Fibroblast of skin of left biceps (primary cell): Measurements from ENCODE around the gene SSU72.
"Not testable (repeated sequence)": the region's sequence is repeated elsewhere in the genome, so short reads cannot be mapped to it uniquely, and the experiment has no call there.

Source experiments
- DNase-seq, 2 experiments: peaks; one replicate each; pipeline ENCODE4 v3.0.0-alpha.2; 2013; ENCODE audit warnings: low read depth in 2 of 2

SSU72 gene

DNA sequence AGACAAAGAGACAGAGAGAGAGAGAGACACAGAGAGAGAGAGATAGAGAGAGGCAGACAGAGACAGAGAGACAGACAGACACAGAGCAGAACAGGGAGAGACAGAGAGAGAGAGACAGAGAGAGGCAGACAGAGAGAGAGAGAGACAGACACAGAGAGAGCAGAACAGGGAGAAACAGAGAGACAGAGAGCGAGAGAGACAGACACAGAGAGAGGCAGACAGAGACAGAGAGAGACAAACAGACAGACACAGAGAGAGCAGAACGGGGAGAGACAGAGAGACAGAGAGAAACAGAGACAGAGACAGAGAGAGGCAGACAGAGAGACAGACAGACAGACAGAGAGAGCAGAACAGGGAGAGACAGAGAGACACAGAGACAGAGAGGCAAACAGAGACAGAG lies 20.7 kb upstream of the SSU72 start:
- not testable (repeated sequence) for DNase-seq

DNA sequence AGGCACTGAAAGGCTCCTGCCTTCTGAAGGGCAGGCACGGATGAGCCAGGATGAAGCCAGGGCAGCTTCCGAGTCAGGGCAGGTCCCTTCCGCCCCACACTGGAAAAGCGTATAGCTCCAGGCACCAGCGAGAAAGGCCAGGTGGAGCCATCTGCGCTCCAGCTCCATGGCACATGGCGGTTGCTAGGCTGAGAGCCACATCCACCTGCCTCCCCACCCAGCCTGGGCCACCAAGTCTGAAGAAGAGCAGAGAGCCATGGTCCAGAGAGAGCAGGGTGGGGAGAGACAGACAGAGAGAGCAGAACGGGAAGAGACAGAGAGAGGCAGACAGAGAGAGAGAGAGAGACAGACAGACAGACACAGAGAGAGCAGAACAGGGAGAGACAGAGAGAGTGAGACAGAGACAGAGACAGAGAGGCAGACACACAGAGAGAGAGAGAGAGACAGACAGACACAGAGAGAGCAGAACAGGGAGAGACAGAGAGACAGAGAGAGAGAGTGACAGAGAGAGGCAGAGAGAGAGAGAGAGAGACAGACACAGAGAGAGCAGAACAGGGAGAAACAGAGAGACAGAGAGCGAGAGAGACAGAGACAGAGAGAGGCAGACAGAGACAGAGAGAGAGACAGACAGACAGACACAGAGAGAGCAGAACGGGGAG lies 20.1 kb upstream of the SSU72 start:
- DNase-seq = no peak

DNA sequence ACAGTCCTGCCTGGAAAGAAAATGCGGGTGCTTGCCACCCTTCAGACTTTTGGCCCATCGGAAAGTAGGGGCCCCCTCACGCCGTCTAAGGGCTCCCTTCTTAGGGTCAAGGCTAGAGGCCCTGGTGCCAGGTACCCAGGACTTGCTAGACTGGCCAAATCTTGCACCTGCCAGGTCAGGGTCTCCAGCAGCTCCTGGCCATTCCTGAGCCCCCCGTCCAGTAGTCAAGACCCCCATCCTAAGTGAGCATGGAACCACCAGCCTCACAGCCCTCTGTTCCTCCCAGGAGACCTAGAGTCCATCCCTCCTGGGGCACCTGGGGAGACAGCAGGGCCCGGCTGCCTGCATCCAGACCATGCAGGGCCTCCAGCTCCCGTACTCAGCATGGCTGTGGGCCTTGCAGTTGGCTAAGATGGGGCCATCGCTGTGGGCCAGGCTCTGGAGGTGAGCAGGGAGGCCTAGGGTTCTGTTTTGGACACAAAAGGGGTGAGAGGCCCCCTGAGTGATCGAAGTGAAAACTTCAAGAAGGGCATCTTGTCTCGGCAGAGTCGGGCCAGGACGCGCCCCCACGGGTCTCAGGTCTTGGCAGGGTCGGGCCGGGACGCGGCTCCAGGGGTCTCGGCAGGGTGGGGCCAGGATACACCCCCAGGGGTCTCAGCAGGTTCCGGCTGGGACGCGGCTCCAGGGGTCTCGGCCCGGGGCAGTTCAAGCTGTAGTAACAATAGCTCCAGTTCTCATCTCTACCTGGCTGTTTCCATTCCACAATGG lies 19.4 kb upstream of the SSU72 start:
- DNase-seq = no peak

DNA sequence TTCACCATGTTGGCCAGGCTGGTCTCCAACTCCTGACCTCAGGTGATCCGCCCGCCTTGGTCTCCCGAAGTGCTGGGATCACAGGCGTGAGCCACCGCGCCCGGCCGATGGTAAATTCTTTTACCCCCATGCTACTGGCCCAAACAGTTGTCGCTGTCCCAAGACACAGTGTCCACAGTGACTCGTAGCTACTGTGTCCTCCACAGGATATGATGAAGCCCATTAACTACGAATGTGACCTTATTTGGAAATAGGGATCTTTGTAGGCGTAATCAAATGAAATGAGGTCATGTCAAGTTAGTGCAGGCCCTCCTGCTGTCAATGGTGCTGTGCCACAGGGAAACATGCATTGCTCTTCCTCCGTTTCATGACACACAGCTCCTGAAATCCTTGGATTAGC lies 16.8 kb upstream of the SSU72 start:
- no peak for DNase-seq

DNA sequence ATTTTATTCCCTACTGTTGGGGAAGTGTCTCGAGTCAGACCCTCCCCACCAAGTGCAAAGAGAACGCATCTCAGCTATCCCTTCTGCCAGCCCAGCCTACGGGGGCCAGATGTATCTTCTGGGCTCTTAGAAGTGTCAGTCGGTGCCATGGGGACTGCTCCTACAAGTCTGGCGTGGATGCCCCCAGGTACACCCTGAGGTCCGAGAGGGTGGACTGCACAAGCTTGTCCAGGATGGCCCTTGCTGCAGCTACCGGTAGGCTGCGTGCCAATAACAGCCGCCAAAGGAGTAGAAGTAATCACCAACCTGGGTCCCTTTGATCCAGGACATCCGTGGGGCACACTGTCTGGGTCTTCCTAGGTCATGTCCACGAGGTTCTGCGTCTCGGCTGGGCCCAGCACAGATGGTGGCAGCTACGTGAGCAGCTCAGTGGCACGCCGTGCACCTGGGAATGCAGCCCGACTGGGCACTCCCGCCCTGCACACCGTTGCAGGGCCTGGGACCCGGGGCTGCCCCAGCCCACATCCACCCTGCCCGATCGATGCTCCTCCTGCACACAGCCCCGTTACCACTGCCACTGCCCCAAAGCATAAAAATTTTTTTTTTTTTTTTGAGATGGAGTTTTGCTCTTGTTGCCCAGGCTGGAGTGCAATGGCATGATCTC lies 8.8 kb upstream of the SSU72 start:
- DNase-seq = no peak

DNA sequence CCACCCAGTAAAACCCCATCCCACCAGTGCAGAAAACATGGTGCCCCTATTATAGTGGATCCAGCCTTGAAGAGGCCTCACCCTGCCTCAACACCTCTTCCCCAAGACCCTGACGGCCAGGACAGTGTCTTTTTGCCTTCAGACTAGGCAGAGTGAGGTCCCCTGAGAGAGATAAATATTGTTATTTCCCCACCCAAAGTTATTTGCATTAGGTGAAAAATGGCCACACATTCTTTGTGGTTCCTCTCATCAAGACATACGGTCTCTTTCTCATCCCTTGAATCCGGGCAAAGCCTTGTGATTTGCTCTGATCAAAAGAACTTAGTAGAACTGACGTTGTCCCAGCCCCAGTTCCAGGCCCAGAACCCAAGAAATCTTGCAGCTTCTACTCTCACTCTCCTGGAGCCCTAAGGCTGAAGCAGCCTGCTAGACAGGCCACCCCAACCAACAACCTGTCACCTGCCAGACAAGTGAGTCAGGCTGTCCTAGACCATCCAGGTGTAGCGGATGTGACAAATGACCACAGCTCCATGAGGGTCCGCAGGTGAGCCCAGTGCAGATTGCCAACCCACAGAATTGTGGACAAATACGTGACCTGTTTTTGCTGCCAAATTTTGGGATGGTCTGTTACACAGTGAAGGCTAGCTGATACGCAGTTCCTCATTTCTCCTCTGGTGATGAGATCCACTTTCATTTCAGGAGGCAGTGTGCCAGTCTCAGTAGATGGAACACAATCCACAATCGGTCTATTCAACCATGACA lies 8.1 kb upstream of the SSU72 start:
- no peak for DNase-seq

DNA sequence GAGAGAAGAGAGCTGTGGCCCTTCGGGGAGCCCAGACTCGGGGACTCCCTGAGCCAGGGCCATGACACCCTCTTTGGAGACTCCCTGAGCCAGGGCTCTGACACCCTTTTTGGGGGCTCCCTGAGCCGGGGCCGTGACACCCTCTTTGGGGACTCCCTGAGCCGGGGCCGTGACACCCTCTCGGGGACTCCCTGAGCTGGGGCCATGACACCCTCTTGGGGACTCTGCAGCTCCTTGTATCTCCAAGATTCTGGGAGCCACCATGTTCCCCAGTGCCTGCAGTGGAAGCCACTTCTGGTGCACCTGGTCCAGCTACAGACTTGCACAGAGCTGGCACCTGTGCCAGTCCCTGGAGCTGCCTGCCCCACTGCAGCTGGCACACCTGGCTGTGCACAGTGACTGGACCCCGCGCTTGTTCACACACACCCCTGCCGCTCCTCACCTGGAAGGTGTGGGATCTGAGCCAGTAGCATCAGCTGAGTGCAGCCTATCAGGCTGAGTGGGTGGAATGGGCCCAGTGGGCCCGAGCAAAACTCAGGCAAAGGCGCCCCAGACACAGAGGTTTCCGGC lies 3.8 kb upstream of the SSU72 start:
- DNase-seq = no peak

DNA sequence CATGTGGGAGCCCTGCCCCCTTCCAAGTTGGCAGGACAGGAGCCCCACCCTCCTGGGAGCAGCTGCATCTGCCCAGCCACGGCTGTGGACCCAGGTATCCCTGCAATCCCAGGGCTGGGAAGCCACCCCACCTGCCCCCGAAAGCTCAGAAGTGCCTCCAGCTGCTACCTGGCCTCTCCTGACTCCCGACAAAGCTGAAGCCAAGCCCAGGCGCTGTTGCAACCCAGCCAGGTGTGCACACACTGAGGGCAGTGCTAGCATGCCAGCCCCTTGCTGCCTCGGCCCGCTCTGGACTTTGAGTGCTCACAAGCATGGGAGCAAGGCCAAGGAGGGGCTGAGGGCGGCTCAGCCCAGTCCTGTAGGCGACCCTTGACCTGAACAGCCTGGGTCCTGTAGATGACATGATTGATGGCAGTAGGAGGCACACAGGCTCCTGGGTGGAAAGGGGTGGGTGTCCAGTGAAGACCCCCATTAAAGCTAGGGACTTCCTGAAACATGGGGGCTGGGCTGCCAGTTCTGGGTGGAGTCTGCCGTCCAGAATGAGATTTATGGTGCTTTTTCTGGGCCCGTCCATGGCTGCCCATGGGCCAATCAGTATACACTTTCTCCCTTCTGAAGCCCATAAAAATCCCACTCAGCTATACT lies 2.8 kb upstream of the SSU72 start:
- DNase-seq = no peak

DNA sequence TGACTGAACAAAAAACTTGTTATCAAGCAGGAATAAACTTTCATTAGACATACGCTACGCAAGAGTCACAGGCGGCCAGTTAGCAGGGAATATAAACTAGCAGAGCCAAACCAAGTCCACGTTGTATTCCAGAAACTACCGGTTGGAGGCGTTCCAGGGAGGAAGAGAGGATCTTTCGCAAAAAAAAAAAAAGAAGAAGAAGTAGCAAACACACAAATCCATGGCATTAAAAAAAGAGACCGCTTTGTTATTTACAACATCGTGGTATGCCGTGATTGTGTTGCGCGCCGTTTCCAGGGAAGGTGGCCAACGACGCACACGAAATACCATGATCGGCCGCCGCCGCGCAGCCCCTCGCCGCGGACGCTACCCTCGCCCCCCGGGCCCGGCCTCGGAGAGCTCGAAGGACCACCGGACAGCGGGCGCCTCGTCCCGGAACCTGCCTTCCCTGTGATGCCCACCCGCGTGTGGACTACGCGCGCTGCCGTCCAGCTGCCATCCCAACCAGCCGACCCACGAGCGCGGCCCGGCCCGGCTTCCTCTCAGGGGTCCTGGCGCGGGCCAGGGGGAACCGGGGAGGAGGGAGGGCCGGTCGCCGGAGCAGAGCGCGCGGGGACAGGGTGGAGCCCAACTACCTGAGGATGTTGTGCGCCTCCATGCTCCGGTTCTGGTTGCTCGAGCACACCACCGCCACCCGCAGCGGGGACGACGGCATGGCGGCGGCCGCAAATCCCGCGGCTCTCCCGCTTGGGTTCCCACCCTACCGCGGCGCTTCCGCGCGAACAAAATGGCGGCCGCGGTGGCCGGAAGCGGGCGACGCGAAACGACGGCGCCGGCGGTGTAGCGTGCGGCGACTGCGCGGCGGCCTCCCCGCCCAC lies 581 bp downstream of the SSU72 start:
- DNase-seq = peak in 1 of 2 experiments; percentile 34

DNA sequence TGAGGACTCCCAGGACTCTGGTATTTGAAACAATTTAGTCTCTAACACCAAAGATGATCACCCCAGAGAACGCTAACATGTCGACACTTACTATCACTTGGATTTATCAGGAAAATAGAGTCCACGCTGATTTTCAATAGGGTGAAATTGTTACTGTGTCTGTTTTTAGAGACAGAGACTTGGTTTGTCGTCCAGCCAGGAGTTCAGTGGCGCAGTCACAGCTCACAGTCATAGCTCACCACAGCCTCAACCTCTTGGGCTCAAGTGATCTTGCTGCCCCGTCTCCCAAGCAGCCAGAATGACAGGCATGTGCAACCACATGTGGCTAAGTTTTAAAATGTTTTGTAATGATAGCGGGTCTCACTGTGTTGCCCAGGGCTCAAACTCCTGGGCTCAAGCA lies 5.3 kb downstream of the SSU72 start:
- no peak for DNase-seq

DNA sequence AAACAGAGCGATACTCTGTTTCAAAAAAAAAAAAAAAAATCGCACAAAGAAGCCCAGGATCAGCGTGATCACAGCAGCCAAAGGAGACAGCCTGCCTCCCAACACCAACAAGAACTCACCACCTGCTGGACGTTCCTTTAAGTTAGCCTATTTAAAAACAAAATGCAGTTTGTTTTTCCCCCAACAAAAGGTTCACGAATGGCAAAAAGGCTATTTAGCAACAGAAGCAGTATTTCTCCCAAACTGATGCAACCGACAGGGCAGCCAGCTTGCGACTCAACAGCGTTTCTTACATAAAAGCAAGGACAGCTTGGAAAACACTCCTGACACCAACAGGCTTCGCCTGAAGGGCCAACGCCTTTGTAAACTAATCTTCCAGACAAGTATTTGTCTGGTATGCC lies 6.8 kb downstream of the SSU72 start:
- DNase-seq = no peak

DNA sequence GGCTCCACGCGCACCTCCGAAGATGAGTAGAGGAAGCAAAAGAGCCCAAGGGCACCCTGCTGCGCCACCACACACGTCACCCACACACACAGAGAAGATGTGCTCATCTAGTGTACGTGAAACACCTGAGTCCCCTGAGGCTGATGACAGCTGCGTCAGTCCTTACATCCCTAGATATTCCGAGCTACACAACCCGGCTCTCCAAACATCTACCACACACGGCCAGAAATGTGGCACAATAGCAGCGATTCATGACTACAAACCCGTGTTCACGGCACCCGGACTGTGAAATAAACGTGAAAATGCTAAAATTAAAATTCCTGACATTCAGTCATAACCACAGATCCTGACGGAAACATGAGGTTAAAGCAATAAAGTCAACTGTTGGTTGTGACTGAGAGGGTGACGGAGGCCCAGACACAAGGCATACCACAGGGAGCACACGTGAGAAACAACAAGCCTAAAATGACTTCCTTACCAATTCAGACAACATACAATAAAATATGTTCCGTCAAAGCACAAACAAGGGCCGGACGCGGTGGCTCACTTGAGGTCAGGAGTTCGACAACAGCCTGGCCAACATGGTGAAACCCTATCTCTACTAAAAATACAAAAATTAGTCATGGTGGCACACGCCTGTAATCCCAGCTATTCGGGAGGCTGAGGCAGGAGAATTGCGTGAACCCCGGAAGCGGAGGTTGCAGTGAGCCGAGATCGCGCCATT lies 7.3 kb downstream of the SSU72 start:
- no peak for DNase-seq

DNA sequence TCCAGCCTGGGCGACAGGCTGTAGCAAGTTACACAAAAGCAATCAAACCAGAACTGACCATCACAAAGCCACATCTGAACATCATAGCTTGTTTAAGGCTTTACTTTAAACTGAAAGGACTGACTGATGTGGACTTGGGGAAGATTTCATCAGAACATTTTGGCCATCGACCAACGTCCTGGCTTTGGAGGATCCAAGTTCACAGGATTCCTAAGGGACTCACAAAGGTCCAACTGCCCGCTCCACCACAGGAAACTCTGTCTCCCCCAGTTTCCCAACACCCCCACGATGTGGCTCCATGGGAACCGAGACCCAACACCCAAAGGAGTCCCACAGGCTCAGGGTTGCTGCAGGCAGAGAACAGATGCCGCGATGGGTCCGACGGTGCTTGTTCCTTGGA lies 9.3 kb downstream of the SSU72 start:
- DNase-seq = no peak

DNA sequence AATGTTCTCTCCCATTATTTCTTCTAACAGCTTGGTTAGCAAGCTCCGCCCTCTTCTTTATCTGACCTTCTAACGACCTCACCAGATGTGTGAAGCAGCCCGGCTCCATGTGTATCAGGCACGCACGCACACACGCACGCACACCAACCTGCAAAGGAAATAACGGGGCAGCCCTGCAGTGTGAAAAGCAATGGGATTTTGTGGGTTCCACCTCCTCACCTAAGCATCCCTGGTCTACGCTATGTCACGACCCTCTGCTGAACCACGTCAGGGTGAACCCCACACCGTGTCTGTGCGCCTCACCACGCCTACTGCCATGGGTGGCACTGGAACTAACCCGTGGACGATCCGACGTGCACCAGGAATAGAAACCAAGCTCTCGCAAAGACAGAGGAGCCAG lies 10.4 kb downstream of the SSU72 start:
- DNase-seq = no peak

DNA sequence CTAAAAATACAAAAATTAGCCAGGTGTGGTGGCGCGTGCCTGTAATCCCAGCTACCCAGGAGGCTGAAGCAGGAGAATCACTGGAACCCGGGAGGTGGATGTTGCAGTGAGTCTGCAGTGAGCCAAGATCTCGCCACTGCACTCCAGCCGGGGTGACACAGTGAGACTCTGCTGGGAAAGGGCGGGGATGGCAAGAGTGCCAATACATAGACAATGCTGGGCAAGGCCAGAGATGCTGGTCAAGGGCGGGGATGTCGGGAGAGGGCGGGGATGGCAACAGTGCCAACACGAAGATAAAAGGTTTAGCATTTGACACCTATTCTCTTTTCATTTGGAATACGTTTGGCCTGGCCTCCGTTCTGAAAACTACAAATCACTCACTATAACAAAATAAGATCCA lies 11.0 kb downstream of the SSU72 start:
- no peak for DNase-seq

DNA sequence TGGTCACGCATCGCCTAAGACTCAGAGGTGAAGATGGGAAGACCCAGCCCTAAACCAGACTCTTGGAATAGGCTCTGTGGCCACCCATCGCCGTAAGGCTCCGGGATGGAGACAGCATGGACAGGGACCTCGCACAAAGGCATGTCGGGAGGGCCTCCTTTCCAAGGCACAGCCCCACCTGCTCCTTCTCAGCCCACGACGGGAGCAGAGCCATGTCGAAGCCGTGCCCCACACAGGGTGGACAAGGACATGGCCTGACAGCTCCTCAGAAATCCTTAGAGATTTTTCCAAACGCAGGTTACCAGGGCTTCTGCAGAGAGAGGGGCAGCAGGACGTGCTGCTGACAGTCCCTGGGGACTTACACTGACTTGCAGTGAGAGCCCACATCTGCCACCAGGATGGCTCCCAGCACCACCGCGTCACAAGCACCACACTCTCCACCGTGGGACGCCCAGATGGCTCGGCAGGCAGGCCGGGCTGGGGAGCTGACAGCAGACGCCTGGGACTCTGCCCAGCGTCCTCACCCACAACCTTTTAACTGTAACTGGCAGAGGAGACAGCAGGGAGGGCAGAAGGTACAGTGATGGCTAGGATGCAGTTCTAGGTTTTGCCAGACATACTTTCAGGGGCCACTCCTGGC lies 12.0 kb downstream of the SSU72 start:
- no peak for DNase-seq

DNA sequence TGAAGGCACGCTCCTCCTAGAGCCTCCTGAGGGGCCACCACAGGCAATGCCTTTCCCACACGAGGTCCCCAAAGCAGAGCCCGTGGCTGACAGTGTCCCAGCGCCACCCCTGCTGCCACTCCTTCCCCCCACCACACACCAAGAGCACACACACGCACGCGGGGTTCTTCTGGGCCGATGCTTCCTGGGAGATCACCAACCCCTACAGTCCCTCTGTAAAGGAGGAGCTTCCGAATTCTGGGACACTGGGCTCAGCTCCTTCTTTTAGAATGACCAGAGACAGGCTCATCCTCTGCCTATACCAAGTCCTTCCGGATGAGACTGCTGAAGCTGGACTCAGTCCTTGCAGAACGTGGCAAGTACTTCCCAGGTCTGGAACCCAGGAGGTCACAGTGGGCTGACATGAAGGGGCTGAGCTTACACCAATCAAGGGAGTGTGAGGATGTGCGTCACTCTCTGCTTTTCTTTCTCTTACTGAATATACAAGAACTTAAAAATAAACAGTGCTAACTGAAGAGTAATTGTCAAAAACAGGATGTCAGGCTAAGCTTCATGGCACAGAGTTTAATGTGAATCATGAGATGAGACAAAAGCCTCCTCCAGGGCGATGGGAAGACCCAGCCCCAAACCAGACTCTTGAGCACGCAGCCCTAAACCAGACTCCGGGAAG lies 12.7 kb downstream of the SSU72 start:
- no peak for DNase-seq

DNA sequence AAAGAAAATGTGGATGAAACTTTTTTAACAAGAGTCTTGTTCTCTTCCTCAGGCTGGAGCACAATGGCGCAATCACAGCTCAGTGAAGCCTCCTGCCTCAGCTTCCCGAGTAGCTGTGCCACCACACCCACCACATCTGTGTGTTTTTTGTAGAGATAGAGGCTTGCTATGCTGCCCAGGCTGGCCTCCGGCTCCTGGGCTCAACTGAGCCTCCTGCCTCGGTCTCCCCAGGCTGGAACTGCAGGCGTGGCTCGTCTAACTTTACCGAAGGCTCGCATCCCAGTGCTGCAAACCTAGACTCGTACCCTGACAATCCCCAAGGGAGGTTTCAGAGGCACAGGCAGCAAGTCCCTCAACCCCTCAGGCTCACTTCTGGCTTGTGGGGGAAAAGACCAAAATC lies 14.5 kb downstream of the SSU72 start:
- DNase-seq = no peak

DNA sequence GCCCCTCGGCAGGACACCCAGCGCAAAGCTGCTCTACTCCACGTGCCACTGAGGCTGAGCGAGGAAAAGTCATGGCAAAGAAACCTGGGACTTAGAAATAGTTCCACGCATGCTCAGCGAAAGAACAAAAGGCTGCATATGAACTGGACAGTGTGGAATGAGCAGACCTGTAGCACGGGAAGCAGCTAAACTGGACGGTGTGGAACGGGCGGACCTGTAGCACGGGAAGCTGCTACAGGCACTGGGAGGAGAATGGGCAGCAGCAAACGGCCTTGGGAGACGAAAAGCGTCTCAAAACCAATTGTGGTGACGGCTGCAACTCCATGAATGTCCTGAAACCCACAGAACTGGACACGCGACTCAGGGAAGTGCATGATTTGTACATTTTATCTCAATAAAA lies 15.6 kb downstream of the SSU72 start:
- DNase-seq = no peak
